Fibroblast of gingiva (primary cell): ENCODE data around the gene HEBP2.

ENCODE experiments used
- DNase-seq: peaks from one replicate; pipeline ENCODE4 v3.0.0-alpha.2; 2011; ENCODE audit warnings: low read depth

HEBP2 gene

DNA sequence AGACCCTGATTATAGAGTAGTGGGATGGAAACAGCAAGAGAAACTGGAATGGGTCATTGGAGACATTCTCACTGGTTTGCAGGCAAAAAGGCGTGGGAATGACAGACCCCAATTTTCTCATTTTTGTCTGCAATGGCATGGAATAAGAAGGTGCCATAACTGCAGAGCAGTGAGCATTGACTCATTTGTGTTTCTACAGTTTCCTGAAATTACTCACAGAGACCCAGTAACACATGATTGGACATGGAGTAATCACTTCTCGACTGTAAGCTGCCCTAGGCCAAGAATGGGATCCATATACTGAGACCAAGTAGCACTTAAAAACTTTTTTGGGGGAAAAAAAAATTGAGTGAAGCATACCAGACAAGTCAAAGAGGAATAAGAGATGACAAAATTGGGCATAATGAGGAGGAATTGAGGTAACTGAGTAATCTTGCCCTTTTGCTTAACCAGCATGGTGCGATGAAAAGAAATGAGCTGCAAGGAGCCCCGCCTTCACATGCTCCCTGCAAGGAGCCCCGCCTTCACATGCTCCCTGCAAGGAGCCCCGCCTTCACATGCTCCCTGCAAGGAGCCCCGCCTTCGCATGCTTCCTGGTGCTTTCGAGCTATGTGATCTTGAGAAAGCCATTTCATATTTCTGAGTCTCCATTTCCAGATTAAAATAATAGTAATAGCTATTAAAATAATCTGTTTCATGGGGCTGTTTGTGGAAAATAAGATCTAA lies 51.1 kb downstream of the HEBP2 start:
- no peak for DNase-seq

DNA sequence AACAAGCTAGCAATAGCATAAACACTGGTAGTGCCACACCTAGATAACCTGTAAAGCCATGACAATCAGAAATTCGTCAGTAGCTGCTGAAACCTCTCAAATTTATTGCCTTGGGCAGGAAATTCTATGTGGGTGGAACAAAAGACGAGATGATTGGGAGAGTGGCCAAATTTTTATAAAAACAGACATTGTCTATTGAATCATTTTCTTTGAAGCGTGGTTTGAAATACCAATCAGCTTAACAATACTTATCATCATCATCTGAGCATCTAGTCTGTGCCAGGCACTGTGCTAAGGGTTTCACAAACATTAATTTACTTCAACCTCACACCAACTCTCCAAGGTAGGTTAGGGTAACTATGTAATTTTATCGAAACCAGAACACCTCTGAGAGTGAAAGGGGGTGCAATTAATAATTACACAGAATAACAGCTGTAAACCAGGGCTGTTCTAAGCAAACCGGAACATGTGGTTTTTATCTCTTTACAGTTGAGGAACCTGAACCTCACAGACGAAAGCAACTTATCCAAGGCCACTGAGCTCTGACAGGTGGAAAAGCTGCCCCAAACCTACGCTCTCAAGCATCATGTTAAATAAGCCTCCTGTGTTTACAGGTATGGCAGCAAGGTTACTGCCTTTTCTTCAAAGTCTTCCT lies 51.9 kb downstream of the HEBP2 start:
- peak; percentile 10 for DNase-seq

DNA sequence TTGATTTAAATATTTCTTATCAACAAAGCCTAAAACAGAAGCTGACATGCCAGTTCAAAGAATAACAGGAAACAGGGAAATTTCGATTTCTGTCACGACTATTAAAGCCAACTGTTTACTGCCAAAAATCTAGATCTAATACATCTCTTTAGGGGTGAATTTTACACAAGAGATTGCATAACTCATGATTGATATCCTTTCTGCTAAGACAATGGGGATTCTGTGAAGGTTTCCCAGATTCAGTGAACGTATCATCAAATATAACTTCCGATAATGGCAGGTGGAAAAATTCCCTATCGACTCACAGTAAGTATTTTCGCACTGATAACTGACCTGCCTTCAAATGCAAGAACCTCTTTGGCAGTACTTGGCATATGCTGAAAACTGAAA lies 52.4 kb downstream of the HEBP2 start:
- DNase-seq, result no peak

DNA sequence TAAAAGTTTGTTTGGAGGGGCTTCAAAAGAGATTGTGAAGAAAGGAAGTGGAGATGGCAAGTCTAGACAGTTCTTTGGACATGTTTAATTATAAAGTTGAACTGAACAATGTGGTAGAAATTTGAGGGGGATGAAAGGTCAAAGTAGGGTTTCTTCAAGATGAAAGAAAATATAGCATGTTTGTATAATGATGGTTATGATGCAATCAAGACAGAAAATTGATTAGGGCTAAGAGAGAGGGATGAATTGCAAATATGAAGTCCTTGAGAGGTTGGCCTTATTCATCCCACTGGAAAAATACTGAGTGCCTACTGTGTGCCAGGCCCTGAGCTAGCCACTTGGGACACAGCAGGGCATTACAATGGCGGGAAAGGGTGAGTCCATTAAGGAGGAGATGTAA lies 57.6 kb downstream of the HEBP2 start:
- DNase-seq, result no peak

DNA sequence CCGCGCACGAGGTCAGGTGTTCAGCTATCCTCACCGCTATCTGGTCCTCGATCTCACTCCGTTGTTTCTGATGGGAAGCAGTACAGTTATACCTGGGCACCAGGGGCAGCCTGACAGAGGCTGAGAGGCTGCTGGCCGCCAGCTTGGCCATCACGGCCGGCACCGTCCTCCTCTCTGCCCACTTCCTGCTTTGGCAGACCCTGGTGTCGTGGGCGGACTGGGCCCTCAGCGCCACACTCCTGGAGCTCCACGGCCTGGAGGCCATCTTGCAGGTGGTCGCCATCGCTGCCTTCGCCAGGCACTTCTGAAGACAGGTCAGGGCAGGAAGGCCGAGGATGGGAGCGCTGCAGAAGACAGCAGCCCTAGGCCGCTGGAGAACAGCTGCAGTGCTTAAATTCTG lies 60.1 kb downstream of the HEBP2 start:
- DNase-seq, result no peak

DNA sequence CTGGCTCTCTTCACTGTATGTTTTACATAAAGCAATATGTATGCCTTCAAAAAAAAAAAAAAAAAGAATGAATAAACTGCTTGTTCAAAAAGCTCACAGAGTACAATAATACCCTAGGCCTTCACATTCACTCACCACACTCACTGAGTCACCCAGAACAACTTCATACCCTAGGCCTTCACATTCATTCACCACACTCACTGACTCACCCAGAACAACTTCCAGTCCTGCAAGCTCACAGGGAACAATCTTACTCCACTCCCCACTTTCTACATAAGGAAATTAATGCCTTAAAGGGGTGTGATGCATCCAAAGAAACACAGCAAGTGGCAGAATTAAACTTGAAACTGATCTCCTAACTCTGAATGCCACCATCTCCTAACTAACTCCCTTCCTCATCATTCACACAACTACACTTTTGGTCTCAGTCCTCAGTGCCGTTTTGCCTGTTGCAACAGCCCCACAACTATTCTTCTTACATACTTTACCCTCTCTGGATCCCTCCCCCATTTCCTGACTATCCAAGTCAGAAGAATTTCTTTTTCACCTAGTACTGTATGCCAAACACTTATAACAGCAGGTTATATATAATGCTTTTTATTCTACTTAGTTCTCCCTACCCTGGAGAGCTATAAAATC lies 61.1 kb downstream of the HEBP2 start:
- peak; percentile 86 for DNase-seq

DNA sequence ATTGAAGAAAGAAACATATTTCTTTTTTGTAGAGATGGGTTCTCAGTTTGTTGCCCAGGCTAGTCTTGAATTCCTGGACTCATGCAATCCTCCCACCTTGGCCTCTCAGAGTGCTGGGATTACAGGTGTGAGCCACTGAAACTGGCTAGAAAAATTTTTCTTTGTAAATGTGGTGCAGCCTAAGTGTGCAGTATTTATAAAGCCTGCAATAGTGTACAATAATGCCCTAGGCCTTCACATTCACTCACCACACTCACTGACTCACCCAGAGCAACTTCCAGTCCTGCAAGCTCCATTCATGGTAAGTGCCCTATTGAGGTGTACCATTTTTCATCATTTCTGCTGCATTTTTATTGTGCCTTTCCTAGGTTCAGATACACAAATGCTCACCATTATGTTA lies 63.9 kb downstream of the HEBP2 start:
- no peak for DNase-seq

GRCh38 chr6:138468320-138469015 lies 64.4 kb downstream of the HEBP2 start:
- peak; percentile 47 for DNase-seq
